Osteoblast (primary cell): Measurements from ENCODE around the gene SERINC3. TPM values are rescaled to one million over a fixed set of nuclear protein-coding genes. Genes with fewer than 3 reads are reported as not detected.

ENCODE experiments used
- DNase-seq: peaks from one replicate; pipeline ENCODE4 v3.0.0; 2011; ENCODE audit warnings: low spot score, mixed read lengths; ENCODE audit not compliant: insufficient read length; ENCODE audit errors: missing footprints
- H2AFZ ChIP-seq: 2 replicates; pipeline ENCODE4 v1.6.0; 2011; ENCODE audit warnings: mild to moderate bottlenecking, low read length
- H3K27ac ChIP-seq: 2 replicates; pipeline ENCODE4 v1.5.1; 2011; ENCODE audit warnings: mild to moderate bottlenecking, low read depth, low read length, moderate library complexity
- H3K27me3 ChIP-seq: 2 replicates; pipeline ENCODE4 v1.6.0; 2012; ENCODE audit warnings: mild to moderate bottlenecking, control low read depth, inconsistent platforms, low read length, moderate library complexity; ENCODE audit not compliant: insufficient read depth
- H3K36me3 ChIP-seq: 2 replicates; pipeline ENCODE4 v1.5.1; 2011; ENCODE audit warnings: mild to moderate bottlenecking, low read length, control low read depth, moderate library complexity; ENCODE audit not compliant: insufficient read depth
- H3K4me1 ChIP-seq: 2 replicates; pipeline ENCODE4 v1.5.1; 2011; ENCODE audit warnings: mild to moderate bottlenecking, low read length, control low read depth, moderate library complexity; ENCODE audit not compliant: insufficient read depth
- H3K4me2 ChIP-seq: 2 replicates; pipeline ENCODE4 v1.6.0; 2011; ENCODE audit warnings: mild to moderate bottlenecking, low read length; ENCODE audit not compliant: insufficient read depth
- H3K4me3 ChIP-seq: fragments of 200-600 bp; sonication (generic); 3 replicates; pipeline ENCODE4 v1.5.1; 2012; ENCODE audit warnings: mild to moderate bottlenecking, low read length, inconsistent platforms; ENCODE audit not compliant: insufficient read depth
- H3K79me2 ChIP-seq: 2 replicates; pipeline ENCODE4 v1.6.0; 2012; ENCODE audit warnings: mild to moderate bottlenecking, low read length, control low read depth, inconsistent platforms; ENCODE audit not compliant: insufficient read depth
- H3K9me3 ChIP-seq: 2 replicates; pipeline ENCODE4 v1.5.1; 2011; ENCODE audit warnings: low read depth, low read length, control low read depth
- H4K20me1 ChIP-seq: 2 replicates; pipeline ENCODE4 v1.6.0; 2012; ENCODE audit warnings: mild to moderate bottlenecking, low read length, control low read depth; ENCODE audit not compliant: insufficient read depth
- total RNA-seq: library from RNA; depleted of rRNA; stranded (reverse); fragments of >200 nt; gene quantifications from 2 replicates; pipeline ENCODE4 v1.2.3, GENCODE V29; 2012
- TF ChIP-seq, protein P1 (sequence below): IDR thresholded peaks from 2 replicates; pipeline ENCODE4 v1.5.1; 2011; ENCODE audit warnings: mild to moderate bottlenecking, low read depth, low read length, moderate library complexity; ENCODE audit errors: extremely low read depth

Gene SERINC3
- total RNA-seq, 1 donor = 167 TPM

- peaks cover 17% of the 10 kb centered on the region for H4K20me1 ChIP-seq
- no peak for DNase-seq
- peaks cover 6% of the 10 kb centered on the region for H3K36me3 ChIP-seq
- no peaks in the 10 kb centered on the region for H3K27me3 ChIP-seq
- H3K27ac ChIP-seq = peak overlapping the region; percentile 63
- no peaks in the 10 kb centered on the region for H3K9me3 ChIP-seq
- H3K4me1 ChIP-seq = peaks cover 21% of the 10 kb centered on the region
- no peak overlapping the region for H2AFZ ChIP-seq
- TF ChIP-seq, protein P1, sequence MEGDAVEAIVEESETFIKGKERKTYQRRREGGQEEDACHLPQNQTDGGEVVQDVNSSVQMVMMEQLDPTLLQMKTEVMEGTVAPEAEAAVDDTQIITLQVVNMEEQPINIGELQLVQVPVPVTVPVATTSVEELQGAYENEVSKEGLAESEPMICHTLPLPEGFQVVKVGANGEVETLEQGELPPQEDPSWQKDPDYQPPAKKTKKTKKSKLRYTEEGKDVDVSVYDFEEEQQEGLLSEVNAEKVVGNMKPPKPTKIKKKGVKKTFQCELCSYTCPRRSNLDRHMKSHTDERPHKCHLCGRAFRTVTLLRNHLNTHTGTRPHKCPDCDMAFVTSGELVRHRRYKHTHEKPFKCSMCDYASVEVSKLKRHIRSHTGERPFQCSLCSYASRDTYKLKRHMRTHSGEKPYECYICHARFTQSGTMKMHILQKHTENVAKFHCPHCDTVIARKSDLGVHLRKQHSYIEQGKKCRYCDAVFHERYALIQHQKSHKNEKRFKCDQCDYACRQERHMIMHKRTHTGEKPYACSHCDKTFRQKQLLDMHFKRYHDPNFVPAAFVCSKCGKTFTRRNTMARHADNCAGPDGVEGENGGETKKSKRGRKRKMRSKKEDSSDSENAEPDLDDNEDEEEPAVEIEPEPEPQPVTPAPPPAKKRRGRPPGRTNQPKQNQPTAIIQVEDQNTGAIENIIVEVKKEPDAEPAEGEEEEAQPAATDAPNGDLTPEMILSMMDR = no peak
- no peak overlapping the region for H3K4me3 ChIP-seq
- peaks cover 96% of the 10 kb centered on the region for H3K79me2 ChIP-seq
- no peak overlapping the region for H3K4me2 ChIP-seq
Observed at GRCh38 chr20:44516491-44516890, 5.4 kb downstream of the SERINC3 start.

GRCh38 chr20:44513871-44514270 is 8.0 kb downstream of the SERINC3 start:
- Histone ChIP-seq H2AFZ (no peak overlapping the region), H3K4me1 (peaks cover 8% of the 10 kb centered on the region), H3K36me3 (peaks cover 30% of the 10 kb centered on the region), H3K4me2 (no peak overlapping the region), H3K9me3 (no peaks in the 10 kb centered on the region), H3K79me2 (peaks cover 84% of the 10 kb centered on the region), H3K27me3 (no peaks in the 10 kb centered on the region), H4K20me1 (no peaks in the 10 kb centered on the region), H3K27ac (no peak overlapping the region), H3K4me3 (no peak overlapping the region)
- TF ChIP-seq, protein P1 = no peak
- DNase-seq = no peak

DNA sequence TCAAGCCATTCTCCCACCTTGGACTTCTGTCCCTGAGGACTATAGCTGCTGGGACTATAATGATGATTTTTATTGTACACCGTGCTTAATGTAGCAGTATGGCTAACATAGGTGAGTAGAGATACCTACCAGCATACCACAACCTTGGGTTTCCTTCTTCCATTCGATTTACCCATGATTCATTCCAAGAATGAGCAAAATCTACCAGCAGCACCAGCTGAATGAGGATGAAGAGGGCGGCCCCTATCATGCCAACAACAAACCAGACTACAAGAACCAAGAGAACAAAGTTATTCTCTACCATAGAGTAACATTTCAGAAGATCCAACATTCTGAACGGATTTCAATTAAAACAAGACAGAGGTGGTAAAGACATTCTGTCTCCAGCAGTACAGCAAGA is 12.1 kb downstream of the SERINC3 start:
- Histone ChIP-seq H3K36me3 (peaks cover 57% of the 10 kb centered on the region), H3K4me2 (no peak overlapping the region), H3K27ac (no peak overlapping the region), H2AFZ (no peak overlapping the region), H3K27me3 (no peaks in the 10 kb centered on the region), H4K20me1 (no peaks in the 10 kb centered on the region), H3K4me1 (no peaks in the 10 kb centered on the region), H3K9me3 (no peaks in the 10 kb centered on the region), H3K79me2 (peaks cover 48% of the 10 kb centered on the region), H3K4me3 (no peak overlapping the region)
- TF ChIP-seq, protein P1 = no peak
- DNase-seq = no peak

- H3K4me2 ChIP-seq = no peak overlapping the region
- H3K36me3 ChIP-seq = peaks cover 79% of the 10 kb centered on the region
Observed at GRCh38 chr20:44504402-44505307, 17.2 kb downstream of the SERINC3 start.

More at GRCh38 chr20:44504402-44505307, 17.2 kb downstream of the SERINC3 start:
- H3K4me3 ChIP-seq = no peak overlapping the region
- no peaks in the 10 kb centered on the region for H4K20me1 ChIP-seq
- peaks cover 14% of the 10 kb centered on the region for H3K4me1 ChIP-seq
- H3K79me2 ChIP-seq = peaks cover 20% of the 10 kb centered on the region
- H3K27me3 ChIP-seq = no peaks in the 10 kb centered on the region
- H3K27ac ChIP-seq = no peak overlapping the region
- H3K9me3 ChIP-seq = no peaks in the 10 kb centered on the region
- no peak for DNase-seq
- TF ChIP-seq, protein P1 = no peak
- H2AFZ ChIP-seq = no peak overlapping the region
